ENCODE data around the gene GRK2. TPM values are rescaled to one million over a fixed set of nuclear protein-coding genes. Genes with fewer than 3 reads are reported as not detected.

The GRK2 gene
- total and polyA plus RNA-seq, 2 of the 13 experiments (the other 11 are each of a cell fraction or from before 2014, with no cell fraction given) = 31.3 to 42.4 TPM

DNA sequence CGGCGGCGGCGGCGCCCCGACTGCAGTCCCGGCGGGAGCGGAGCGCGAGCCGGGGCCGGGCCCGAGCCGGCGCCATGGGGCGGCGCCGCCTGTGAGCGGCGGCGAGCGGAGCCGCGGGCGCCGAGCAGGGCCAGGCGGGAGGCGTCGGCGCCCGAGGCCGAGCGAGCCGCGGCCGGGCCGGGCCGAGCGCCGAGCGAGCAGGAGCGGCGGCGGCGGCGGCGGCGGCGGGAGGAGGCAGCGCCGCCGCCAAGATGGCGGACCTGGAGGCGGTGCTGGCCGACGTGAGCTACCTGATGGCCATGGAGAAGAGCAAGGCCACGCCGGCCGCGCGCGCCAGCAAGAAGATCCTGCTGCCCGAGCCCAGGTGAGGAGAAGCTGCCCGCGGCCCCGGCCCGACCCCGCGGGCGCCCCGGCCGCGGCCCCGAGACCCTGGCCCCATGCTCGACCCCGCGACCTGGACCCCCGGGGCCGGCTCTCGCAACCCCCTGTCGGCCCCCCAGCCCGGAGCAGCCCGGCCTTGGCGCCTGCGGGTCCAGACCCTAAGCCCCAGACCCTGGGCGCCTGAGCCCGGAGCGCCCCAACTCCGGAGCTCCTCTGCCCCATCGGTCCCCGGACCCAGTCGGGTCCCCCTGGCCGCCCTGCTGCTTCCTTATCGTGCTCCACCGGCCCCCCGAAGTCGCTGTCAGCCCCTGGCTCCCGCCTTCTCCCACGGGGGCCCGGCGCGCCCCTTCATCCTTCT lies at the start of gene GRK2 (continued):
- TF ChIP-seq ESRRA (CRISPR knock-in tag; IDR thresholded peaks at IDR 0.05; ENCODE audit: low read depth) (no peak), CREM (IDR thresholded peaks at IDR 0.05) (no peak), CREM (CRISPR knock-in tag; IDR thresholded peaks at IDR 0.05) (no peak), MTA3 (CRISPR knock-in tag; IDR thresholded peaks at IDR 0.05) (no peak), ZNF766 (CRISPR knock-in tag; IDR thresholded peaks at IDR 0.05; ENCODE audit: borderline replicate concordance) (peak; percentile 27; the same call in 1 of the 2 replicates), MYNN (CRISPR knock-in tag; IDR thresholded peaks at IDR 0.05; ENCODE audit: low read depth) (no peak), GTF3A (CRISPR knock-in tag; conservative IDR thresholded peaks at IDR 0.05) (no peak), STAT5B (CRISPR knock-in tag; IDR thresholded peaks at IDR 0.05) (no peak), SAP130 (CRISPR knock-in tag; IDR thresholded peaks at IDR 0.05; ENCODE audit: low read depth) (no peak), ZNF589 (CRISPR knock-in tag; conservative IDR thresholded peaks at IDR 0.05) (no peak), ZNF232 (CRISPR knock-in tag; IDR thresholded peaks at IDR 0.05; ENCODE audit: borderline replicate concordance) (0 out of 2 replicates have a peak, but pooled peaks have one; percentile 53), SP1 (IDR thresholded peaks at IDR 0.05) (no peak), SP1 (CRISPR knock-in tag; IDR thresholded peaks at IDR 0.05) (no peak), HMGA1 (CRISPR knock-in tag; conservative IDR thresholded peaks at IDR 0.05) (no peak), JDP2 (CRISPR knock-in tag; IDR thresholded peaks at IDR 0.05; ENCODE audit: borderline replicate concordance) (no peak), EHMT2 (IDR thresholded peaks at IDR 0.05; ENCODE audit: borderline replicate concordance, low read depth, low read length) (no peak), ZNF230 (CRISPR knock-in tag; IDR thresholded peaks at IDR 0.05) (no peak), HBP1 (CRISPR knock-in tag; IDR thresholded peaks at IDR 0.05; ENCODE audit: low read depth) (no peak), HOMEZ (CRISPR knock-in tag; IDR thresholded peaks at IDR 0.05; ENCODE audit: low read depth) (no peak), CSRNP2 (CRISPR knock-in tag; conservative IDR thresholded peaks at IDR 0.05; ENCODE audit: low read depth) (no peak), ZNF101 (CRISPR knock-in tag; IDR thresholded peaks at IDR 0.05; ENCODE audit: borderline replicate concordance, low read depth) (no peak)
- TF ChIP-seq, protein P1, sequence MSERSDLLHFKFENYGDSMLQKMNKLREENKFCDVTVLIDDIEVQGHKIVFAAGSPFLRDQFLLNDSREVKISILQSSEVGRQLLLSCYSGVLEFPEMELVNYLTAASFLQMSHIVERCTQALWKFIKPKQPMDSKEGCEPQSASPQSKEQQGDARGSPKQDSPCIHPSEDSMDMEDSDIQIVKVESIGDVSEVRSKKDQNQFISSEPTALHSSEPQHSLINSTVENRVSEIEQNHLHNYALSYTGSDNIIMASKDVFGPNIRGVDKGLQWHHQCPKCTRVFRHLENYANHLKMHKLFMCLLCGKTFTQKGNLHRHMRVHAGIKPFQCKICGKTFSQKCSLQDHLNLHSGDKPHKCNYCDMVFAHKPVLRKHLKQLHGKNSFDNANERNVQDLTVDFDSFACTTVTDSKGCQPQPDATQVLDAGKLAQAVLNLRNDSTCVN (CRISPR knock-in tag; IDR thresholded peaks at IDR 0.05; ENCODE audit: borderline replicate concordance) = no peak
- TF ChIP-seq, protein P2, sequence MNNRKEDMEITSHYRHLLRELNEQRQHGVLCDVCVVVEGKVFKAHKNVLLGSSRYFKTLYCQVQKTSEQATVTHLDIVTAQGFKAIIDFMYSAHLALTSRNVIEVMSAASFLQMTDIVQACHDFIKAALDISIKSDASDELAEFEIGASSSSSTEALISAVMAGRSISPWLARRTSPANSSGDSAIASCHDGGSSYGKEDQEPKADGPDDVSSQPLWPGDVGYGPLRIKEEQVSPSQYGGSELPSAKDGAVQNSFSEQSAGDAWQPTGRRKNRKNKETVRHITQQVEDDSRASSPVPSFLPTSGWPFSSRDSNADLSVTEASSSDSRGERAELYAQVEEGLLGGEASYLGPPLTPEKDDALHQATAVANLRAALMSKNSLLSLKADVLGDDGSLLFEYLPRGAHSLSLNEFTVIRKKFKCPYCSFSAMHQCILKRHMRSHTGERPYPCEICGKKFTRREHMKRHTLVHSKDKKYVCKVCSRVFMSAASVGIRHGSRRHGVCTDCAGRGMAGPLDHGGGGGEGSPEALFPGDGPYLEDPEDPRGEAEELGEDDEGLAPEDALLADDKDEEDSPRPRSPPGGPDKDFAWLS (CRISPR knock-in tag; IDR thresholded peaks at IDR 0.05; ENCODE audit: borderline replicate concordance) = no peak

Data from HepG2 (cell line).